ENCODE measurements around the gene WDR33.

Gene WDR33

GRCh38 chr2:127695491-127696472, 115.2 kb downstream of the WDR33 start:
- TF ChIP-seq CTCF (IDR thresholded peaks at IDR 0.05; ENCODE audit: low read depth, low read length, missing control alignments): peak; percentile 65
- in situ Hi-C loops (cut with HindIII; ENCODE audit: low pct_ligation_motif_present, low sequenced_read_pairs): no loop called here
- peak; percentile 34 for DNase-seq
- Histone ChIP-seq H3K36me3 (replicated peaks) (no peaks in the 10 kb centered on the region), H3K4me3 (ENCODE audit: low read depth, low read length) (peak overlapping the region; percentile 29), H3K27ac (no peak overlapping the region), H3K27me3 (replicated peaks) (no peaks in the 10 kb centered on the region)

GRCh38 chr2:127694986-127695385, 116.0 kb downstream of the WDR33 start:
- Histone ChIP-seq H3K4me3 (ENCODE audit: low read depth, low read length) (no peak overlapping the region), H3K27ac (no peak overlapping the region), H3K27me3 (replicated peaks) (no peaks in the 10 kb centered on the region), H3K36me3 (replicated peaks) (no peaks in the 10 kb centered on the region)
- no peak for DNase-seq
- in situ Hi-C loops (cut with HindIII; ENCODE audit: low pct_ligation_motif_present, low sequenced_read_pairs): no loop called here
- no peak for TF ChIP-seq CTCF (IDR thresholded peaks at IDR 0.05; ENCODE audit: low read depth, low read length, missing control alignments)

- no peak overlapping the region for H3K27ac ChIP-seq
- no peak for TF ChIP-seq CTCF (IDR thresholded peaks at IDR 0.05; ENCODE audit: low read depth, low read length, missing control alignments)
- in situ Hi-C loops (cut with HindIII; ENCODE audit: low pct_ligation_motif_present, low sequenced_read_pairs): no loop called here
- H3K36me3 ChIP-seq (replicated peaks): no peaks in the 10 kb centered on the region
- DNase-seq: no peak
- H3K4me3 ChIP-seq (ENCODE audit: low read depth, low read length): no peak overlapping the region
- H3K27me3 ChIP-seq (replicated peaks): no peaks in the 10 kb centered on the region
Observed at GRCh38 chr2:127690696-127691095, 120.3 kb downstream of the WDR33 start.

GRCh38 chr2:127688405-127688804, 122.6 kb downstream of the WDR33 start:
- Histone ChIP-seq H3K27ac (no peak overlapping the region), H3K4me3 (ENCODE audit: low read depth, low read length) (no peak overlapping the region), H3K36me3 (replicated peaks) (no peaks in the 10 kb centered on the region), H3K27me3 (replicated peaks) (no peaks in the 10 kb centered on the region)
- no peak for DNase-seq
- no peak for TF ChIP-seq CTCF (IDR thresholded peaks at IDR 0.05; ENCODE audit: low read depth, low read length, missing control alignments)
- in situ Hi-C loops (cut with HindIII; ENCODE audit: low pct_ligation_motif_present, low sequenced_read_pairs): no loop called here

- Histone ChIP-seq H3K36me3 (replicated peaks) (no peaks in the 10 kb centered on the region), H3K27ac (no peak overlapping the region), H3K27me3 (replicated peaks) (no peaks in the 10 kb centered on the region), H3K4me3 (ENCODE audit: low read depth, low read length) (no peak overlapping the region)
- in situ Hi-C loops (cut with HindIII; ENCODE audit: low pct_ligation_motif_present, low sequenced_read_pairs): no loop called here
- DNase-seq: no peak
- TF ChIP-seq CTCF (IDR thresholded peaks at IDR 0.05; ENCODE audit: low read depth, low read length, missing control alignments): no peak
Observed at GRCh38 chr2:127685410-127686080, 125.4 kb downstream of the WDR33 start.

Data from brain microvascular endothelial cell (primary cell).